IgD-negative memory B cell (primary cell): ENCODE measurements around the gene KIF6. TPM values are rescaled to one million over a fixed set of nuclear protein-coding genes. Genes with fewer than 3 reads are reported as not detected.
"Not testable (repeated sequence)": the region's sequence is repeated elsewhere in the genome, so short reads cannot be mapped to it uniquely, and the experiment has no call there.

Experiments
- H3K27ac Mint-ChIP-seq, 3 donors: one replicate each; pipeline ENCODE4 v1.8.0; 2020 to 2022; ENCODE audit warnings: mild to moderate bottlenecking in 3 of 3, mixed read lengths in 3 of 3, moderate library complexity in 1 of 3
- H3K27me3 Mint-ChIP-seq: one replicate; pipeline ENCODE4 v1.8.0; 2021; ENCODE audit warnings: mixed read lengths
- H3K36me3 Mint-ChIP-seq: one replicate; pipeline ENCODE4 v1.8.0; 2020; ENCODE audit warnings: mild to moderate bottlenecking, mixed read lengths
- H3K4me1 Mint-ChIP-seq, 3 donors: one replicate each; pipeline ENCODE4 v1.8.0; 2020 to 2022; ENCODE audit warnings: mixed read lengths in 3 of 3, mild to moderate bottlenecking in 1 of 3
- H3K4me3 Mint-ChIP-seq, 4 donors: one replicate each; pipeline ENCODE4 v1.8.0; 2020 to 2022; ENCODE audit warnings: mild to moderate bottlenecking in 4 of 4, mixed read lengths in 4 of 4, moderate library complexity in 3 of 4
- H3K9me3 Mint-ChIP-seq, 3 donors: one replicate each; pipeline ENCODE4 v1.8.0; 2020 to 2021; ENCODE audit warnings: mixed read lengths in 3 of 3, mild to moderate bottlenecking in 1 of 3
- polyA plus RNA-seq: library from polyadenylated mRNA; unstranded; fragments of 300-500 nt; fragmentation: Illumina TruSeq; gene quantifications from one replicate; pipeline ENCODE4 v1.2.3, GENCODE V29; 2021

Gene KIF6
- polyA plus RNA-seq, 1 donor from 2014 or later: not detected

- no peak overlapping the region for H3K4me3 Mint-ChIP-seq
- no peaks in the 10 kb centered on the region for H3K36me3 Mint-ChIP-seq
- H3K9me3 Mint-ChIP-seq: peaks cover 0 to 2% (median 2%) of the 10 kb centered on the region in 3 donors
- H3K4me1 Mint-ChIP-seq: no peaks in the 10 kb centered on the region
- no peaks in the 10 kb centered on the region for H3K27me3 Mint-ChIP-seq
- H3K27ac Mint-ChIP-seq: no peak overlapping the region
Observed at GRCh38 chr6:39746795-39747194, 21.6 kb upstream of the KIF6 start.

GRCh38 chr6:39733704-39734103 lies 8.5 kb upstream of the KIF6 start:
- no peak overlapping the region for H3K27ac Mint-ChIP-seq
- no peaks in the 10 kb centered on the region for H3K36me3 Mint-ChIP-seq
- H3K27me3 Mint-ChIP-seq: peaks cover 8% of the 10 kb centered on the region
- peaks cover 0 to 6% (median 3%) of the 10 kb centered on the region in 3 donors for H3K9me3 Mint-ChIP-seq
- no peaks in the 10 kb centered on the region for H3K4me1 Mint-ChIP-seq
- H3K4me3 Mint-ChIP-seq: no peak overlapping the region

GRCh38 chr6:39731565-39731964 lies 6.4 kb upstream of the KIF6 start:
- Mint-ChIP-seq H3K27ac (no peak overlapping the region), H3K9me3 (peaks cover 0 to 2% (median 0%) of the 10 kb centered on the region in 3 donors), H3K36me3 (no peaks in the 10 kb centered on the region), H3K27me3 (peaks cover 8% of the 10 kb centered on the region), H3K4me1 (no peaks in the 10 kb centered on the region), H3K4me3 (no peak overlapping the region)

GRCh38 chr6:39729945-39730344 lies 4.7 kb upstream of the KIF6 start:
- H3K4me1 Mint-ChIP-seq: peaks cover 0 to 2% (median 0%) of the 10 kb centered on the region in 3 donors
- peaks cover 6% of the 10 kb centered on the region for H3K27me3 Mint-ChIP-seq
- no peaks in the 10 kb centered on the region for H3K36me3 Mint-ChIP-seq
- no peak overlapping the region for H3K4me3 Mint-ChIP-seq
- H3K27ac Mint-ChIP-seq: no peak overlapping the region
- no peaks in the 10 kb centered on the region for H3K9me3 Mint-ChIP-seq

GRCh38 chr6:39725632-39725997 lies 407 bp upstream of the KIF6 start:
- Mint-ChIP-seq H3K4me3 (peak overlapping the region in 2 of 4 donors; percentile 91 to 98), H3K36me3 (no peaks in the 10 kb centered on the region), H3K9me3 (no peaks in the 10 kb centered on the region), H3K4me1 (peaks cover 0 to 4% (median 2%) of the 10 kb centered on the region in 3 donors), H3K27me3 (peaks cover 1% of the 10 kb centered on the region), H3K27ac (peak overlapping the region in 2 of 3 donors; percentile 51 to 85)

GRCh38 chr6:39723350-39723749 lies 1.9 kb downstream of the KIF6 start:
- not testable (repeated sequence) for H3K27me3 Mint-ChIP-seq, H3K36me3 Mint-ChIP-seq, H3K27ac Mint-ChIP-seq, H3K4me1 Mint-ChIP-seq, H3K9me3 Mint-ChIP-seq
- peak overlapping the region in 1 of 4 donors; percentile 40 for H3K4me3 Mint-ChIP-seq

GRCh38 chr6:39714802-39715201 lies 10.4 kb downstream of the KIF6 start:
- Mint-ChIP-seq H3K4me3 (no peak overlapping the region), H3K4me1 (no peaks in the 10 kb centered on the region), H3K36me3 (no peaks in the 10 kb centered on the region), H3K9me3 (no peaks in the 10 kb centered on the region), H3K27me3 (no peaks in the 10 kb centered on the region), H3K27ac (no peak overlapping the region)

- peaks cover 0 to 2% (median 0%) of the 10 kb centered on the region in 3 donors for H3K9me3 Mint-ChIP-seq
- peak overlapping the region in 1 of 3 donors; percentile 19 for H3K27ac Mint-ChIP-seq
- H3K4me3 Mint-ChIP-seq: no peak overlapping the region
- no peaks in the 10 kb centered on the region for H3K4me1 Mint-ChIP-seq
- H3K27me3 Mint-ChIP-seq: peaks cover 5% of the 10 kb centered on the region
- no peaks in the 10 kb centered on the region for H3K36me3 Mint-ChIP-seq
Observed at GRCh38 chr6:39707962-39708683, 17.1 kb downstream of the KIF6 start.

GRCh38 chr6:39706819-39707335 lies 18.3 kb downstream of the KIF6 start:
- Mint-ChIP-seq H3K9me3 (peaks cover 0 to 2% (median 0%) of the 10 kb centered on the region in 3 donors), H3K27ac (no peak overlapping the region), H3K36me3 (no peaks in the 10 kb centered on the region), H3K4me3 (no peak overlapping the region), H3K27me3 (peaks cover 5% of the 10 kb centered on the region), H3K4me1 (no peaks in the 10 kb centered on the region)

GRCh38 chr6:39702265-39702664 lies 22.9 kb downstream of the KIF6 start:
- Mint-ChIP-seq H3K36me3 (no peaks in the 10 kb centered on the region), H3K27ac (no peak overlapping the region), H3K9me3 (no peaks in the 10 kb centered on the region), H3K27me3 (peaks cover 3% of the 10 kb centered on the region), H3K4me3 (no peak overlapping the region), H3K4me1 (no peaks in the 10 kb centered on the region)

- H3K9me3 Mint-ChIP-seq: peaks cover 0 to 4% (median 3%) of the 10 kb centered on the region in 3 donors
- H3K27me3 Mint-ChIP-seq: peaks cover 3% of the 10 kb centered on the region
- no peak overlapping the region for H3K27ac Mint-ChIP-seq
- H3K4me1 Mint-ChIP-seq: no peaks in the 10 kb centered on the region
- H3K4me3 Mint-ChIP-seq: no peak overlapping the region
- H3K36me3 Mint-ChIP-seq: no peaks in the 10 kb centered on the region
Observed at GRCh38 chr6:39700362-39700761, 24.8 kb downstream of the KIF6 start.

- no peaks in the 10 kb centered on the region for H3K36me3 Mint-ChIP-seq
Observed at GRCh38 chr6:39698789-39699188, 26.4 kb downstream of the KIF6 start.

GRCh38 chr6:39696986-39697788 lies 28.0 kb downstream of the KIF6 start:
- Mint-ChIP-seq H3K4me3 (no peak overlapping the region), H3K36me3 (no peaks in the 10 kb centered on the region), H3K27ac (no peak overlapping the region), H3K27me3 (no peaks in the 10 kb centered on the region), H3K4me1 (no peaks in the 10 kb centered on the region), H3K9me3 (peaks cover 0 to 4% (median 3%) of the 10 kb centered on the region in 3 donors)

More at GRCh38 chr6:39698789-39699188, 26.4 kb downstream of the KIF6 start:
- H3K27ac Mint-ChIP-seq: no peak overlapping the region
- no peaks in the 10 kb centered on the region for H3K27me3 Mint-ChIP-seq
- H3K4me1 Mint-ChIP-seq: no peaks in the 10 kb centered on the region
- peaks cover 0 to 4% (median 3%) of the 10 kb centered on the region in 3 donors for H3K9me3 Mint-ChIP-seq
- H3K4me3 Mint-ChIP-seq: no peak overlapping the region

- Mint-ChIP-seq H3K27me3 (no peaks in the 10 kb centered on the region), H3K4me3 (no peak overlapping the region), H3K4me1 (no peaks in the 10 kb centered on the region), H3K27ac (no peak overlapping the region), H3K36me3 (no peaks in the 10 kb centered on the region), H3K9me3 (peaks cover 0 to 4% (median 3%) of the 10 kb centered on the region in 3 donors)
Observed at GRCh38 chr6:39695447-39695846, 29.8 kb downstream of the KIF6 start.

- peaks cover 0 to 4% (median 3%) of the 10 kb centered on the region in 3 donors for H3K9me3 Mint-ChIP-seq
- H3K4me3 Mint-ChIP-seq: no peak overlapping the region
- peaks cover 2% of the 10 kb centered on the region for H3K27me3 Mint-ChIP-seq
- no peaks in the 10 kb centered on the region for H3K36me3 Mint-ChIP-seq
- H3K4me1 Mint-ChIP-seq: no peaks in the 10 kb centered on the region
- no peak overlapping the region for H3K27ac Mint-ChIP-seq
Observed at GRCh38 chr6:39693206-39693605, 32.0 kb downstream of the KIF6 start.
